Mesenchymal stem cell (in vitro differentiated cells and primary cell): ENCODE measurements around the gene IL17RA.

Source experiments
- DNase-seq: peaks from one replicate; pipeline ENCODE4 v3.0.0-alpha.2; 2013
- H2AFZ ChIP-seq: one replicate; pipeline ENCODE4 v1.6.1; 2013; ENCODE audit warnings: low read depth, mild to moderate bottlenecking, control low read depth, inconsistent platforms, low read length, moderate library complexity
- H2AK5ac ChIP-seq: 2 replicates; pipeline ENCODE4 v1.6.1; 2013; ENCODE audit warnings: low read length, moderate library complexity, mild to moderate bottlenecking, inconsistent platforms; ENCODE audit not compliant: severe bottlenecking
- H2BK120ac ChIP-seq: one replicate; pipeline ENCODE4 v1.6.1; 2013; ENCODE audit warnings: low read depth, mild to moderate bottlenecking, inconsistent platforms, low read length, moderate library complexity
- H2BK12ac ChIP-seq, 2 experiments: one replicate each; pipeline ENCODE4 v1.6.1; 2013; ENCODE audit warnings: inconsistent platforms in 2 of 2, low read length in 2 of 2, mild to moderate bottlenecking in 2 of 2, moderate library complexity in 2 of 2, control low read depth in 1 of 2
- H2BK15ac ChIP-seq: one replicate; pipeline ENCODE4 v1.6.1; 2013; ENCODE audit warnings: mild to moderate bottlenecking, low read depth, inconsistent platforms; ENCODE audit not compliant: poor library complexity, severe bottlenecking
- H2BK5ac ChIP-seq: 2 replicates; pipeline ENCODE4 v1.6.1; 2013; ENCODE audit warnings: low read depth, mild to moderate bottlenecking, low read length, control low read depth, inconsistent platforms; ENCODE audit not compliant: poor library complexity, severe bottlenecking
- H3K14ac ChIP-seq, 2 experiments: one replicate each; pipeline ENCODE4 v1.6.1; 2013; ENCODE audit warnings: inconsistent platforms in 2 of 2, low read length in 2 of 2, control low read depth in 1 of 2, mild to moderate bottlenecking in 1 of 2, moderate library complexity in 1 of 2
- H3K18ac ChIP-seq, 2 experiments: one replicate each; pipeline ENCODE4 v1.6.1; 2013; ENCODE audit warnings: inconsistent platforms in 2 of 2, low read length in 2 of 2, control low read depth in 1 of 2, low read depth in 1 of 2, mild to moderate bottlenecking in 1 of 2
- H3K23ac ChIP-seq, 2 experiments: one replicate each; pipeline ENCODE4 v1.6.1; 2013; ENCODE audit warnings: inconsistent platforms in 2 of 2, low read length in 2 of 2, mild to moderate bottlenecking in 2 of 2, moderate library complexity in 2 of 2, control low read depth in 1 of 2
- H3K27ac ChIP-seq: 2 replicates; pipeline ENCODE4 v1.5.1; 2013; ENCODE audit warnings: mild to moderate bottlenecking, moderate library complexity, low read length, control low read depth, inconsistent platforms; ENCODE audit not compliant: poor library complexity, severe bottlenecking
- H3K27me3 ChIP-seq, 2 experiments: 2 replicates each; pipeline versions ENCODE4 v1.6.1 to v1.7.0; 2013; ENCODE audit warnings: low read length in 2 of 2, mild to moderate bottlenecking in 2 of 2, moderate library complexity in 2 of 2, control low read depth in 1 of 2, inconsistent platforms in 1 of 2; ENCODE audit not compliant: control insufficient read depth in 1 of 2, insufficient read depth in 1 of 2
- H3K36me3 ChIP-seq, 2 experiments: 2 replicates each; pipeline versions ENCODE4 v1.6.1 to v1.7.0; 2013; ENCODE audit warnings: low read length in 2 of 2, control low read depth in 1 of 2, inconsistent platforms in 1 of 2, low read depth in 1 of 2, mild to moderate bottlenecking in 1 of 2; ENCODE audit not compliant: insufficient read depth in 2 of 2, control insufficient read depth in 1 of 2
- H3K4ac ChIP-seq, 2 experiments: one replicate each; pipeline ENCODE4 v1.6.1; 2013; ENCODE audit warnings: inconsistent platforms in 2 of 2, low read length in 2 of 2, mild to moderate bottlenecking in 2 of 2, moderate library complexity in 2 of 2, control low read depth in 1 of 2, low read depth in 1 of 2
- H3K4me1 ChIP-seq: 2 replicates; pipeline ENCODE4 v1.6.1; 2013; ENCODE audit warnings: low read depth, low read length, control low read depth; ENCODE audit not compliant: control insufficient read depth, insufficient read depth
- H3K4me2 ChIP-seq: 2 replicates; pipeline ENCODE4 v1.6.1; 2013; ENCODE audit warnings: low read length, mild to moderate bottlenecking, inconsistent platforms; ENCODE audit not compliant: poor library complexity, severe bottlenecking
- H3K4me3 ChIP-seq, 2 experiments: 2 replicates each; pipeline versions ENCODE4 v1.5.1 to v1.7.0; 2013; ENCODE audit warnings: low read length in 2 of 2, mild to moderate bottlenecking in 2 of 2, control low read depth in 1 of 2, low read depth in 1 of 2; ENCODE audit not compliant: insufficient read depth in 1 of 2
- H3K79me1 ChIP-seq: replicated peaks from 2 replicates; pipeline ENCODE4 v1.6.1; 2013; ENCODE audit warnings: mild to moderate bottlenecking, control low read depth, low read length, inconsistent platforms; ENCODE audit not compliant: poor library complexity, severe bottlenecking
- H3K9ac ChIP-seq: 2 replicates; pipeline ENCODE4 v1.7.0; 2013; ENCODE audit warnings: mild to moderate bottlenecking, low read length, moderate library complexity
- H3K9me3 ChIP-seq: 2 replicates; pipeline ENCODE4 v1.7.0; 2013; ENCODE audit warnings: mild to moderate bottlenecking, low read length; ENCODE audit not compliant: control insufficient read depth
- H4K8ac ChIP-seq: one replicate; pipeline ENCODE4 v1.6.1; 2013; ENCODE audit warnings: inconsistent platforms, mild to moderate bottlenecking, low read length, moderate library complexity
- H4K91ac ChIP-seq: one replicate; pipeline ENCODE4 v1.6.1; 2013; ENCODE audit warnings: mild to moderate bottlenecking, low read length, inconsistent platforms
- WGBS: methylation state at CpG from one replicate; pipeline ENCODE4 v1.1.7; 2013; ENCODE audit warnings: mixed read lengths; 5-methylcytosine and 5-hydroxymethylcytosine counted together

Gene IL17RA

GRCh38 chr22:17130199-17130598, 45.4 kb downstream of the IL17RA start:
- Histone ChIP-seq H3K4me2 (no peak overlapping the region), H2BK5ac (no peak overlapping the region), H3K14ac (no peak overlapping the region), H3K4me1 (peaks cover 5% of the 10 kb centered on the region), H3K9ac (no peak overlapping the region), H3K23ac (no peak overlapping the region), H3K27ac (no peak overlapping the region), H3K79me1 (no peaks in the 10 kb centered on the region), H2BK120ac (no peak overlapping the region), H4K8ac (no peak overlapping the region), H3K18ac (no peak overlapping the region), H3K4me3 (no peak overlapping the region), H4K91ac (no peak overlapping the region), H3K36me3 (peaks cover 3 to 10% of the 10 kb centered on the region in 2 experiments), H3K4ac (no peak overlapping the region), H2AK5ac (no peak overlapping the region), H3K9me3 (no peaks in the 10 kb centered on the region), H2BK15ac (no peak overlapping the region), H3K27me3 (no peaks in the 10 kb centered on the region), H2AFZ (no peak overlapping the region), H2BK12ac (no peak overlapping the region)
- WGBS, result 26% methylated on average over 1 of the region's 1 CpG
- DNase-seq, result no peak

GRCh38 chr22:17131686-17132085, 46.9 kb downstream of the IL17RA start:
- H2BK120ac ChIP-seq, result no peak overlapping the region
- H4K8ac ChIP-seq, result no peak overlapping the region
- no peaks in the 10 kb centered on the region for H3K79me1 ChIP-seq
- no peak overlapping the region for H3K18ac ChIP-seq
- H3K4me2 ChIP-seq, result no peak overlapping the region
- no peaks in the 10 kb centered on the region for H3K9me3 ChIP-seq
- H3K23ac ChIP-seq, result no peak overlapping the region
- H3K4me3 ChIP-seq, result no peak overlapping the region
- H2BK12ac ChIP-seq, result no peak overlapping the region
- no peak overlapping the region for H3K4ac ChIP-seq
- no peak overlapping the region for H2AK5ac ChIP-seq
- H2AFZ ChIP-seq, result no peak overlapping the region
- H3K14ac ChIP-seq, result no peak overlapping the region
- no peak overlapping the region for H2BK15ac ChIP-seq
- H3K27ac ChIP-seq, result no peak overlapping the region
- WGBS, result 63% methylated on average over 4 of the region's 5 CpGs
- H3K9ac ChIP-seq, result no peak overlapping the region
- no peaks in the 10 kb centered on the region for H3K27me3 ChIP-seq
- peaks cover 3 to 14% of the 10 kb centered on the region in 2 experiments for H3K36me3 ChIP-seq
- no peak overlapping the region for H4K91ac ChIP-seq
- H3K4me1 ChIP-seq, result peaks cover 5% of the 10 kb centered on the region
- DNase-seq, result no peak
- H2BK5ac ChIP-seq, result no peak overlapping the region

GRCh38 chr22:17132112-17132511, 47.3 kb downstream of the IL17RA start:
- Histone ChIP-seq H3K79me1 (no peaks in the 10 kb centered on the region), H3K4me1 (peaks cover 5% of the 10 kb centered on the region), H2BK12ac (no peak overlapping the region), H2BK5ac (no peak overlapping the region), H3K9ac (no peak overlapping the region), H3K4me2 (no peak overlapping the region), H3K27ac (no peak overlapping the region), H2BK15ac (no peak overlapping the region), H3K36me3 (peaks cover 5 to 17% of the 10 kb centered on the region in 2 experiments), H3K23ac (no peak overlapping the region), H3K9me3 (no peaks in the 10 kb centered on the region), H3K27me3 (no peaks in the 10 kb centered on the region), H2BK120ac (no peak overlapping the region), H3K4me3 (no peak overlapping the region), H2AK5ac (no peak overlapping the region), H3K4ac (no peak overlapping the region), H4K91ac (no peak overlapping the region), H3K14ac (no peak overlapping the region), H2AFZ (no peak overlapping the region), H3K18ac (no peak overlapping the region), H4K8ac (no peak overlapping the region)
- DNase-seq, result no peak
- 70% methylated on average over 1 of the region's 2 CpGs for whole genome bisulfite sequencing

- Histone ChIP-seq H3K36me3 (peaks cover 16 to 27% of the 10 kb centered on the region in 2 experiments), H3K79me1 (no peaks in the 10 kb centered on the region), H3K4me2 (no peak overlapping the region), H3K27me3 (no peaks in the 10 kb centered on the region), H2AK5ac (no peak overlapping the region), H3K14ac (no peak overlapping the region), H4K8ac (no peak overlapping the region), H2BK15ac (no peak overlapping the region), H4K91ac (no peak overlapping the region), H2BK12ac (no peak overlapping the region), H3K27ac (no peak overlapping the region), H2AFZ (no peak overlapping the region), H3K4me3 (no peak overlapping the region), H3K9me3 (no peaks in the 10 kb centered on the region), H3K4me1 (peaks cover 5% of the 10 kb centered on the region), H3K9ac (no peak overlapping the region), H3K23ac (no peak overlapping the region), H3K4ac (no peak overlapping the region), H2BK120ac (no peak overlapping the region), H2BK5ac (no peak overlapping the region), H3K18ac (no peak overlapping the region)
- no peak for DNase-seq
- WGBS, result 91% methylated on average over 7 of the region's 7 CpGs
Measured at GRCh38 chr22:17133137-17133536, 48.3 kb downstream of the IL17RA start.
